SK-MEL-5 (cell line): Measurements from ENCODE around the gene PPIE. TPM values are rescaled to one million over a fixed set of nuclear protein-coding genes. Genes with fewer than 3 reads are reported as not detected.
"Not testable (repeated sequence)": the region's sequence is repeated elsewhere in the genome, so short reads cannot be mapped to it uniquely, and the experiment has no call there.

Source experiments
- DNase-seq: peaks from one replicate; pipeline ENCODE4 v3.0.0-alpha.2; 2016; ENCODE audit warnings: low read depth, low spot score
- in situ Hi-C: cut with HindIII; loops from 2 replicates; pipeline ENCODE4 v1.10.0; 2016; ENCODE audit warnings: low sequenced_read_pairs, high pct_unique_total_duplicates, low pct_unique_long_range_greater_than_20kb
- total RNA-seq: library from RNA; depleted of rRNA; stranded (reverse); fragments of >200 nt; shearing (Covaris generic); gene quantifications from 2 replicates; pipeline ENCODE4 v1.2.3, GENCODE V29; 2014

Gene PPIE
- total RNA-seq, 1 experiment from 2014 or later, result 33.3 TPM

GRCh38 chr1:39782685-39783084 is 44.0 kb downstream of the PPIE start:
- DNase-seq, in situ Hi-C loops: not testable (repeated sequence)

- in situ Hi-C loops, DNase-seq: not testable (repeated sequence)
Measured at GRCh38 chr1:39786303-39787107, 47.8 kb downstream of the PPIE start.

DNA sequence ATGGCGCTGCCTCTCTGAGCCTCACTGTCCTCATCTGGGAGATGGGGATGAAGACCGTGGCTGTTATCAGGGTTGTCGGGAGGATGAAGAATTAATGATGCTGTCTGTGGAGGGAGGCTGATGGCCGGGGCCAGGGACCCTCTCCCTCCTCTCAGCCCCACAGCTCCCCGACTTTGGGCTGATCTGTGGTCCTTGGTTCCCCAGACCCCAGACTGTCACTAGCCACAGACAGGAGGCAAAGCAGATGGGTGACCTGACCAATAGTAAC is 48.4 kb downstream of the PPIE start:
- in situ Hi-C loops, DNase-seq: not testable (repeated sequence)

DNA sequence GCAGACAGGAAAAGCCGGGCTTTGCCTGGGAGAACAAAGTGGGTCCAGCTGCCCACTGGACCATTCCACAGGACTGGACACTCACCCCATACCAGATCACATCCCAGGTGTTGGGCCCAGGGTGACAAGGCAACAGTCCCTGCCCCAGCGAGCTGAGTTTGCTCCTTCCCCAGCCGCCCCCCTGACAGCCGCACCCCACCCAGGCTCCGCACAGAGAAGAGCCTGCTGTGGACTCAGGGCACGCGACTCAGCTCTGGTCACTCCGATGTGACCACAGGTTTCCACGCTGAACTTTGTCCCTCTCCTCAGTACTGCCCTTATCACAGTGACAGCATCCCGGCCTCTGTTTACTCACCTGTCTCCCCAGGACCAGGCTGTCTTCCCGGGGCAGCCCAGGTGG is 48.8 kb downstream of the PPIE start:
- in situ Hi-C loops, result no loop called here
- no peak for DNase-seq

- DNase-seq, in situ Hi-C loops: not testable (repeated sequence)
Measured at GRCh38 chr1:39787964-39788363, 49.3 kb downstream of the PPIE start.

DNA sequence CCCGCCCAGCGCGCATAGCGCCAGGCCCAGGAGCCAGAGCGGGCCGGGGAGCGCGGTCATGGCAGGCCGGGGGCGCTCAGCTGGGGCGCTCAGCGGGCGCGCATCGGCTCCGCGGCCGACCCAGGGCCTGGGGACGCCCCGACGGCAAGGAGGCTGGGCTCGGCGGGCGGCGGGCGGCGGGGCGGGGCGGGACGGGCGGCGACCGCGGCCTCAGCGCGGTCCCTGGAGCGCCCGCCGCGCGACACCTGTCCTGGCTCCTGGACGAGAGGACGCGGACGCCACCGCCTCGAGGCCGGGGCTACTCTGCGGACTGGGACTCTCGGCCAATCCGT is 49.7 kb downstream of the PPIE start:
- DNase-seq, result no peak
- in situ Hi-C loops, result no loop called here

DNA sequence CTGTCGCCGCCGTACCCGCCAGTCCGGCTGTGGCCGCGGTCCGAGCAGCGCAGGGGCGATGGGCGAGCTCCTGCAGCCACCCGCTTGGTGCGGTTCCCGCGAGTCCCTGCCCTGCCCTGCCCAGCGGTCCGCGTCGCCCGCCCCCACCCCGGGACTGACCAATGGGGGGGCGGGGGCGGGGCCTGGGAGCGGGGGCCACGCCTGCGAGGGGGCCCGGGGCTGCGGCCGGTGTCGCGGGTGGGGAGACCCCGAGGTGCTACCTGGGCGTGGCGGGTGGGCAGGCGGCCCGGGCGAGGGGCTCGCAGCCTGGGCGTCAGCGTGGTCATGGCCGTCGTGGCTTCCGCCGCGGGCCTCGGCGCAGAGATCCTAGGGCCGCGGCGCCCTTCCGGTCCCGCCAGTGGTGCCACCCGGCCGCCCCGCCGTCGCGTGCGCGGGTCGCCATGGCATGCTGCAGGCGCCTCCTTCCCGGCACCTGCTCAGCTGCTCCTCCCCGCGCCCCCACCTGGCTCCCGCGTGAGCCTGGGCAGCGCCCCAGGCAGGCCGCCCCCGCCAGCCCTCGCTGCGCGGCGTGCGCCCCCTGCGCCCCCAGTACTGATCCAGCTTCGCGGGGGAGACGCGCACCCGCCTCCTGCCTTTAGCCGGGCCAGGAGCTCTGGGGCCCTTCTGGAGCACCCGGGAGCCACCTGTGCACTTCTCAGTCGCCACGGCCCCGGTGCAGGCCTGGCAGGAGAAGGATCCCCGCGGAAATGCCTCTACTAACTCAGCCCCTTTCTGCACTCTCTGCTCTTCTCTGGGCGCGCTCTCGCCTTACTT is 50.3 kb downstream of the PPIE start, which contains the start of gene BMP8B:
BMP8B (minus strand) TSS at position 108 of the 813 bp plus-strand sequence. CDS start 380 bp downstream, outside the sequence.
- in situ Hi-C loops, result no loop called here
- peak; percentile 53 for DNase-seq

DNA sequence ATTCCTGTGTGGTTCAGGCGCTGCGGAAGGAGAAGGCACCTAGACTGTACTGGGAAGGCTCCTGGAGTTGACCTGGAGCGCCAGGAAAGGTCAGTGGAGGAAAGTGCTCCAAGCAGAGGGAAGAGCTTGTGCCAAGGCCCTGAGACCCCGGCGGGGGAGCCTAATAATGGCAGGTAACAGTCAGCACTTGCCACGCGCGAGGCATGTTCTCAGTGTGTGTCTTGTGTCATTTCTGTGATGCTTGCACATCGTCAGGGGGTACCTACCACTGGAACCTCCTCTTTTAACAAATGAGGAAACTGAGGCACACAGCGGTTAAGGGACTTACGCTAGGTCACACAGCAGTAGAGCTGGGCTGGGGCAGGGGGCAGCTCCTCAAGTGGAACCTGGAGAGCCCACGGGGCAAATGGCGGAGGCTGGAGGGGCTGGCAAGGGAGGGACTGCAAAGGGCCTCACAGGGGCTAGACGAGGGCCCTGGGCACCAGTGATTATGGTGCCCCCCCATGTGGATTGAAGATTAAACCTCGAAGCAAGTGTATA is 51.0 kb downstream of the PPIE start:
- in situ Hi-C loops, result no loop called here
- DNase-seq, result no peak

DNA sequence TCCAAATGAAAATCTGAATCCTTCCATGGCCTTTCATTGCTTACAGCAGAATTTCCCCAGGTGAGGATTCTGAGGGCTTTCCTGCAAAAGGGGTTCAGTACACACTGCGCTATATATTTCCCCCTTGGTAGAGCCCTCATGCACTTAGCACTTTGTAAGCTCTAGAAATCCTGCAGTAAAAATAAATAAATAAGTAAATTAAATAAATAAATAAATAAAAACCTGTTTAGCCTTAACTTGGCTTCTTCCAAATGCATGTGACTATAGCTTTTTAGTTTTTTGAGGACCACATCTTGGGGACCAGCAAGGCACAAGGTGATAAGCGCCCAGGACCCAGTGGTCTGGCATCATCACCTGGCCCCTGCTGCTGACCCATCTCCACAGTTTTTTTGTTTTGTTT is 53.2 kb downstream of the PPIE start:
- no peak for DNase-seq
- in situ Hi-C loops, result no loop called here

GRCh38 chr1:39795651-39796050 is 57.0 kb downstream of the PPIE start:
- in situ Hi-C loops, result no loop called here
- no peak for DNase-seq

- DNase-seq, result peak; percentile 80
- in situ Hi-C loops, result not testable (repeated sequence)
Measured at GRCh38 chr1:39798859-39799769, 60.4 kb downstream of the PPIE start.

DNA sequence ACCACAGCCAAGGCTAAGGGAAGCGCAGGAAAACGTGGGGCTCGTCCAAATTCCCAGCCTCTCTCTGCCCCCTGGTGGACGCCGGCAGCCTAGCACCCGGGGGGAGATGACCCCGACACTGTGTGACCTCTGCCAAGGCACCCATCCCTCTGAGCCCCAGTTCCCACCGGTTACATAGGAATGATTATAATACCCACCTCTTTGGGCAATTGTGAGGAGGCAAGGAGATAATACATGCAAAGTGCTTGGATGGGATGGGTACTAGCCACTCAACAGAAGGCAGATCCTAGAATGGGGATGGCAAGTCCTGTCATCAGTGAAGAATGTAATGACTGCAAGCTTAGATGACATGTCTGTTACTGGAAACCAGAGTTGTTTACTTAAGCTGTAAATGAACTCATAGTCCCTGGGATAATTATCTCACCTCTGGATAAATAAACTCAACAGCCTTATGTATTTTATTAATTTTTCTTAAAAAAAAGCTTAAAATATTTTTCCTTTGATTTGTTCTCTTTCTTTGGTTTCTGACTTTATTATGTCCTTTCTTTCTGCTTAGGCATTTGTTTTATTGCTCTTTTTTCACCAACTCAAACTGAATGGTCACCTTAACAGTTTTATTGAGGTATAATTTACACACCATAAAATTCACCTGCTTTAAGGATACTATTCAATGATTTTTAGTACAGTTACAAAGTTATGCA is 61.2 kb downstream of the PPIE start:
- peak; percentile 73 for DNase-seq
- in situ Hi-C loops, result no loop called here

DNA sequence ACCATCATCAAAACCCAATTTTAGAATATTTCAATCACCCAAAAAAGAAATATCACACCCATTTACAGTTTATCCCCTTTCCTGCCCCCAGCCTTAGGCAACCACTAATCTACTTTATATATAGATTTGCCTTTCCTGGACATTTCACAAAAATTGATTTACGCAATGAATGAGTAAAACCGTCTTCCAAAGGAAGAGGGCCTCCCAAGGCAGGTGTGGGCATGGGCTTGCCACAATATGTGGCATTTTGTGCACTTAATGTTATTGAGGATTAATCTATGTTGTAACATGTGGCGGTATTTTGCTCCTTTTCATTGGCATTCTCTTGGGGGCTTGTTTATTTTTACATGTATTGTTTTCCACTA is 61.8 kb downstream of the PPIE start:
- DNase-seq, result no peak
- in situ Hi-C loops, result no loop called here

DNA sequence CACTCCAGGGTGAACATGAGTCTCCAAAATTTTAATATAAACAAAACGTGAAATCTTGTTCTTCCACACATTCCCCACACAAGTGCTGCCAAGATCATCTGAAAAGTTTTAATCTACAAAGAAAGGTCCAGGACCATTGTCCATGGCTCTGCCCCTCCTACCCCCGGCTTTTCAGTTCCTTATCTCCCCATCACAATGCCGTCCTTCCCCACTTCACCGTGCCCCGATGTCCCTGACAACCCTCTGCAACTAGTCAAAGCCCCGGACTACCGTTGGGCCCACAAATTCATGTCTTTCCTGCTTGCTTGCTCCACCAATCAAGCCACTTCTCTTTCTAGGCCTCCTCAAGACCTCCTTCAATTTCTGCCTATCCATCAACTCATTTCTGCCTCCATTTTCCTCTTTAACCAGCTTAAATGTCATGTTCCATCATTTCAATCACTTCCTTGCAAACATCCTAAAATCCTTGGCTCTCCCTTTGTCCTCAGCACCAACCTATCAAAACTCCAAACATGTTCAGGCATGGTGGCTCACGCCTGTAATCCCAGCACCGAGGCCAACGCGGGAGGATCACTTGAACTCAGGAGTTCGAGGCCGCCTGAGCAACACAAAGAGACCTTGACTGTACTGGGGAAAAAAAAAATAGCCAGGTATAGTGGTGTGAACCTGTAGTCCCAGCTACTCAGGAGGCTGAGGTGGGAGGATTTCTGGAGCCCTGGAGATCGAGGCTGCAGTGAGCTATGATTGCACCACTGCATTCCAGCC is 64.0 kb downstream of the PPIE start:
- DNase-seq, result no peak
- in situ Hi-C loops, result no loop called here

GRCh38 chr1:39805385-39805784 is 66.7 kb downstream of the PPIE start:
- in situ Hi-C loops, result no loop called here
- DNase-seq, result no peak

- in situ Hi-C loops, result no loop called here
- no peak for DNase-seq
Measured at GRCh38 chr1:39808784-39809517, 70.3 kb downstream of the PPIE start.
